HG02852 (cell line): ENCODE results near the gene IL17RD.

Experiments used
- ATAC-seq: cut with Tn5 transposase; IDR thresholded peaks from one replicate; pipeline ENCODE4 v1.9.1; 2021; ENCODE audit warnings: mild to moderate bottlenecking, moderate library complexity; ENCODE audit not compliant: unreplicated experiment

The IL17RD gene

DNA sequence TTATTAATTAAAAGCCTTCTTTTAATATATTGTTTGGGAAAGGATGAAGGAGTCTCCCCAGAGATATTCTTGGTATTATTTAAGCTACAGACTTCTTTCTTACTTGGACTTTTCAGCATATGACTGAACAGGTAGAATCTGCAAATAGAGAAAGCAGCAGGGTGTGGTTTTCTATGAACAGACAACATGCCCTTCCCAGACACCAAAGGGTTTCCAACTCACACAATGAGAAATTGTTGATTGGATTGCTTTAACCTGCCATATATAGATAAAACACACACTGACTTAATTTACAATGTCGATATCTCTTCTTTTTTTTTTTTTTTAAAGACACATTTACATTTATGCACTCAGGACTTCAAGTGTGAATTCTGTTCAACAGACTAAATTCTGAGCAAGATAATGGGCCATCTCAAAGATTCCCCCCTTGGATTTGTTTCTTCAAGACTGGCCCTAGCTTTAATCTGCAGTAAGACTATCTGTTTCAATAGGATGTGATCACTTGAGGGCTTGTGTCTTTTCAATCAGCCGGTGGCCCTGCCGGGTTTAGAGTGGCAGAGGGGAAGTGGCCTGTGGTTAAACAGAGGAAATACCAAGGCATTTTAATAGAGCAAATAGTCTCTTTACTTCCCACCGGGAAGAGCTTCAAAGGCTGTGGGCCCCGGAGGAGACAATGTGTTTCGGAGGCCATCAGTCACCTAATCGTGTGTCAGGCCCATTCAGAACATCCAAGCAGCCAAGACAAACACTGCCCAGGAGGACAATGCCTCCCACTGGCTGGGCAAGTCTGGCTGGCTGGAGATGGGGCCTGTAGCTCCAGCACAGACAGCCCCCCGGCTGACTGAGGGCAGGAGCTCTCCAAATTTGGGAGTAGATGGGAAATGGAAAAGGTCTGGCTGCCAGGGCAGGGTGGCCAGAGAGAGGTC lies 6.1 kb downstream of the IL17RD start:
- no peak for ATAC-seq

DNA sequence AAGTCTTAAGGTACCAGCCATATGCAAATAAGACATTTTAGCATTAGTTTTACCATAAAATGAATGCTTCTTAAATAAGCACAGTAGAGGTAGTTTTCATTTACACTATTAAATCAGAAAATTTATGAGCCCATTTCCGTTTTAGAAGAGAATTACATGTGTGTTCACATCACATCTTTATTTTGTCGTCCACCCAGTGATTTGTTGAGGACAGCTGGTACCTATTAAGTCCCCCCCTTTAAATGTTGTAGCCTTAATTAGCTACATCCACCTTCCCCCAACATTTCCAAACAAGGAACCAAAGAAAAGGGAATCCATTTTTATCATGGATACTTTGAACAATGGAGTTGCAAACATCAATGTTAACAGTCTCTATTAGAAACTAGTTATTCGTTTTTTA lies 6.8 kb downstream of the IL17RD start:
- no peak for ATAC-seq

DNA sequence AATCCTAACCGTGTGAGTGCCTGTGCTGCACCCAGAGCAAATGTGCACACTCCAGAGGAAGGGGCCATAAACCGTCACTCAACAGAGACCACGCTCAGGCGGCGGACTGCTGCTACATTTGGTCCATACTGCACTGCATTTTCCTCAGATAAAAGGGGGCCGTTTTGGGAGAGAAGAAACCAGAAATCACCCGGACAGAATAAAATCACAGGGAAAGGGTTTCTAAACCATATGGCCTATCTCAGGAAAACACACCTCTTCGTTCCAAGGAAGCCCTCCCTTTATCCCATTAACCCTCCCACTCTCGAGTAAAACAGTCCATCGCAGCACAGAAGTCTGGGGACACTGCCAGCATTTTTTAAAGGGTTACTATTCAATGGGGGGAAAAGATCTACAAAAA lies 7.6 kb downstream of the IL17RD start:
- ATAC-seq: no peak

DNA sequence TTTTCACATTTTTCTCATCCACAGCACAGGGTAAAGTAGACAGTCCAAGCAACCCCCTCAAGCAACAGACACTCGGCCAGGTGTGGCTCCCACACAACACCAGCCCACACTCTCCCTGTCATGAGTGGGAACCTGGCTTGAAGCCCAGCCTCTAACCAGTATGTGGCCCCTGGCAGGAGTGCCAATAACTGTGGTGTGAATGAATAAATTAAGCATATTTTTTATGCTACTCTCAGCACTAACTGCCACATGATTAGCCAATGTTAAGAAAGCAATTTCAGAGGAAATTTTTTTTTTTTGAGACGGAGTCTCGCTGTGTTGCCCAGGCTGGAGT lies 9.9 kb downstream of the IL17RD start:
- ATAC-seq: no peak

DNA sequence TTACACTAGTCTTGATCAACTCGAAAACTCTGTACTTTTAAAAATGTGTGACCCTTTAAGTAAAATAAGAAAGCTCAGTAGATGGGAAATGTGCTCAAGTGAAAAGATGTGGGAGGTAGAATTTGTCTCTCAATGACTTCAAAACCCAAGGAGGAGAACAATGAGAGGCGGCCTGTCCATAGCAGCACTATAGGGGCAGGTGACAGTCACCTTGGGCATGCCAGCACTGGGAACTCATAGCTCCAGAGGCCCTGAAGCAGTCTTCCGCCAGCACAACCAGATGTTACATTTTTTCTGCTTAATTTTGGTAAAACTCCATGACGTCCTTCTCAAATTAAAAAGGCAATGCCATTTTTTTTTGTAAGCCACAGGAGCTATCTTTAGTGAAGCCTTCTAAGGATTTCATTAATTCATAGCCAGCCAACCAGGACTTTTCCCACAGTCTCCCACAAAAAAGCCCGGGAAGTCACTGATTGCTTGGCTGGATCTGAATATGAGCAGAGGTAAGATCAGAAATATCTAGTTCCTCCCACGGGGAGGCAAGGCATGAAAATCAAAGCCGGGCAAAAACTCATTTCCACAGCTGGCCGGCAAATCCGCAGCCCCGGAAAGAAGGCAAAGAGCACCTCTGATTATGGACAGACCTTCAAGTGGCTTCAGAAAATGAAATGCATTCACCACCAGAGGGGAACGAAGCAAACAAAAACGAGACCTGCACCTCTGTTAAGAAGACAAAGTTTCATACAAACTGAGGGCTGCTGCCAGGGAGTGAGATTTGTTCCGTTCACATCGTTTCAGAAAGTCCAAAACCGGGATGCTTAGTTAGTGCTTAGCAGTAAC lies 10.5 kb downstream of the IL17RD start:
- no peak for ATAC-seq

DNA sequence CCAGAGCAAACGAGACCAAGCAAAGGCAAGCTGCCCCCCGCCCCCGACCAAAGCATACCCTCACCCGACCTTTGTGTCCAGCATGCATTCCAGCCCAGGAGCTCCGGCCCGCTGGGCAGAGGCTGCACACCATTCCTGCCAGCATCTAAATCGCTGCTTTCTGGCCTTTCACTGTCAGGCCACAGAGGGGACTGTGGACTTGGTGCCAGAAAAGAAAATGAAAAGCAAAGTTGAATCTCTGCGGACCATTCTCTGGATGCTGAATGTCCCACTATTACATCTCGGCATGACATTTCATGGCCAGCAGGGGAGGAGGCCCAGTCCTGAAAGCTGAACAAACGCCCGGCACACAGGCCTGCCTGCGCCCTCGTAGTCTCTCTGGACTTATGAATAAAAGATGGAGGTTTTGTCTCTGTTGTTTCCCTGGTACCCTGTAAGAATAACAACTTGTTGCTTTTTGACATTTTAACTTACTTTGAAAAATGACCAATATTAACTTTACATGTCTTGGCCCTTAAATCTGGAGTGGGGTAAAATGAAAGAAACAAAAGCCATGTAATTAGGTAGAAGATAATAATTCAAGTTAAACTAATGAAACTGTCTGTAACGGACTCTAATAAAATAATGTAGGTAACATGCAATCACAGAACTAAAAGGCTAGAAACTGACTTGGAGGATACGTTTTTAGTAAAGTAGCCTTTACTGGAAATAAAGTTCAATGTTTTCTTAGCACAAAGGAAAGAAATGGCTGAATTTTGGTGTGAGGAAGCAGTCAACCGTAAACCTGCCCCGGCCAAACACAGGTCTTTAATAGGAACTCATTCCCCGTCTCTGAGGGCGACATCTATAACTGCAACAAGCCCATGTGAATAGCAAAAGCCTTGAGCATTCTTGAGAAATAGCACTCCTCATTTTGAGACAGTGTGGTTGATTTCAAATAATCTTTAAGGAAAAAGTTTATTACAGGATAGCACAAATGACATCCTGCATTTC lies 12.7 kb downstream of the IL17RD start:
- no peak for ATAC-seq

DNA sequence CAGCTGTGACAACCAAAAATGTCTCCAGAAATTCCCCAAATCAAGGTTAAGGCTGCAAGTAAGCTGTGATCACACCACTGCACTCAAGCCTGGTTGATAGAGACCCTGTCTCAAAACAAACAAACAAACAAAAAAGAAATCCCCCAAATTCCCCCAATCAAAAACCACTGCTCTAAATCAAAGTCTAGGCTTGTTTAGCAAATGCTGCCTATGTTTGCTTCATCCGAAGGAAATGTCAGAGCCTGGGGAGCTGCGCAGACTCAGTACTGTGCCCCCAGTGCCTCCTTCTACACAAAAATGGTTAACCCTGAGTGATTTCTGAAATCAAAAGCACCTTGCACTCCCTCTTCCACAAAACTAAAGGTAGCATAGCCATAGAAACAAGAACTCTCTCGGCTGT lies 13.4 kb downstream of the IL17RD start:
- ATAC-seq: no peak

DNA sequence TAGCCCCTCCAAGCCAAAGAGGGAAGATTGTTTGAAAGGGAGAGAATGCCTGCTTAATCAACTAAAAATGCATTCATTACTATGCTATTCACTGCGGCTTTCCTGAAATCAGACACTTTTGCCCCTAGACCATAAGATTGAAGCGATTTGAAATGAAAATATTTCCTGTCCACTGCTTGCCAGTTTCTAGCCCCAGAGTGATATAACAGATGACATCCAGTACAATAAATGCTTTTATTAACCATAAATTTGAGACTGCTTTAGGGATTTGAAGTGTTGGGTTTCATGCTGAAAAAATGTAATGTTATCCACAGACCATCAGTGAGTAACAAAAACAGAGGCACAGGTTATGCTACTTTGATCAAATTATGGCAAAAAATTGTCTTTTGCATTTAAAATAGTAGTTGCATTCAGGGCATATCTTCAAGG lies 14.1 kb downstream of the IL17RD start:
- no peak for ATAC-seq

DNA sequence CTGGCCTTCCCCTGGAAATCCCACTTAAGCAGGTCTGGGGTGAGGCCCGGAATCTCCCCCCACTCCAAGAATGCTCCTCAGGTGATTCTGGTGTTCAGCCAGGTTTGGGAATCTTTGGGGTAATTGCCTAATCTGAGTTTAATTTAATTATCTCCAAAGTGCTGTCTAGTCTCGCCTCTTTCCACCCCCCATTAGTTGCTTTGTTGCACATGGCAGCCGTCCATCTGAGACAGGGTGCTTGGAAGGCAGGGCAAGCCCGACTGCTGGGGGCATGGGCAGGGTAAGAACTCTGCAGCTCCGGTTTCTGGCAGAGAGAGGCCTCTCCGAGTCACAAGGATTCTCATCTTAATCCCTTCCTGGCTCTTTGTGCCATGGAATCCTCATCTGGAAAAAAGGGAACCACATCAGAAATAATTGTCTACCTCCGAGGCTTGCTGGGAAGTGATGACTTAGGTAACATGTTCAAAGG lies 15.0 kb downstream of the IL17RD start:
- no peak for ATAC-seq

DNA sequence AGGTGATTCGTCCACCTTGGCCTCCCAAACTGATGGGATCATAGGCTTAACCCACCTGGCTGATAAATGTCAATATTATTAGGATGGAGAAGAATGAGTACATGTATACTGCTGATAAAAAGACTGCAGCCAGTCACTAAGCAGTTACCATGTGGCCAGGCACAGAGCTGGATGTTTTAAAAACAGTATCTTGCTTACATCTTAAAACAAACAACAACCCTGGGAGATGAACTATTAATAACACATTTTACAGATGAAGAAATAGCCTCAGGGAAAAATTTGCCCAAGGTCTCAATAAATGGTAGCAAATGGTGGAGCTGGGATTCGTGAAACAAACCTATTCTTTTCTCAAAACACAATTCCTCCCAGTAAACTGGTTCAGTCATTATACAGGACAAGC lies 18.1 kb downstream of the IL17RD start:
- ATAC-seq: no peak

DNA sequence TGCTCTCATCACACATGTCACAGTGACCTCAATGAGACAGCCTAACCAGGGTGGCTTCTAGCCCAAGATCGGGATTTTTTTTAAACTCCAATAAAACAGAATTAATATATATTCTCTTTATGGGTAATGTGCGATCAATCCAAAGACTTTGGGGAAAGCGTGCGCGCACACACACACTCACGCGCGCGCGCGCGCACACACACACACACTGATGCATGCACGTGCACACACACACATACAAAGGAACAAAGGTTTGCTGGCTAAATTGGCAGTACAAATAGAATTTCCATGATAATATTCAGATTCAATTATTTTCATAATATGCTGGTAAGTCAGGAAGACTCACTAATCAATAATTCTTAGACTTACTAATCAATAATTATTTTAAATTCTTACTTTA lies 19.3 kb downstream of the IL17RD start:
- no peak for ATAC-seq

DNA sequence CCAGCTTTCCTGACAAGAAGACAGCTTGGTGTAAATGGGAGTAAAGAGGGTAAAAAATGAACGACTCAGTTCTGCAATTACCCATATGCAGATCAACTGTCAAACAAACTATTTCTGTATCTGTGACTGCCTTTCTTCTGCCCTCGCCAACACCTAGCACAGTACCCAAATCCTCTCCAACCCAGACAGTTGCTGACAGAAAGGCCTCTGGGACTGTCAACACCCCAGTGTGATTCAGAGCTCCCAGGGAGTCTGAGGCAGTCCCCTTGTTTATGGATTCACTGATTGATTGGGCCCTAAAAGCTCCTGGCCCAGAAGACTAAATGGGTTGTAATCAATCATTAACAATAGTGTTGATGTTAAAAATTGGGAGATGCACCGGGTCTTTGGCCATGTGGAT lies 20.2 kb downstream of the IL17RD start:
- no peak for ATAC-seq

DNA sequence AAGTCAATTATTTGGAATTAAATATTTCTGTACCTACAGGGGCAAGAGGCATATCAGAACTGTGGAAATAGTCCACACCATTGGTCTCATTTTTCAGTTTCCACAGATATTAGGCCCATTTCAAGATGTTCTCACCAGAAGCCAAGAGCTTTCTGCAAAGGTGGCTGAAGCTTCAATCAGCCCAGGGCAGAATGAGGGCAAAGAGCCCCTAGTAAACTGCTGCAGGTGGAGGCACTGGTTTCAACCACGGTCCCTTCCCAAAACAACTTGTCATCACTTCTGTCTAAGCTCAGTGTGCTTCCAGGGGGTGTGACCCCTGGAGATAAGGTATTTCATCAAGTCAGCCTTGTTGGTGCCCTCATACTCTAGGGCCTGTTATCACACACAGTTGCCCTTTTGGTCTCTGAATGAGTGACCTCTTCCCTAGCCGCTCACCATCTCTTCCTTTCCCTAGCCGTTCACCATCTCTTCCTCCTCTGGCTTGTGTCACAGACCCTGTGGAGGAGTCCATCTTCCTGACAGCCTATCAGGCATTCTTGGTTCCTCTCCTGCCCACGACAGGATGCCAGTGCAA lies 21.2 kb downstream of the IL17RD start:
- no peak for ATAC-seq

DNA sequence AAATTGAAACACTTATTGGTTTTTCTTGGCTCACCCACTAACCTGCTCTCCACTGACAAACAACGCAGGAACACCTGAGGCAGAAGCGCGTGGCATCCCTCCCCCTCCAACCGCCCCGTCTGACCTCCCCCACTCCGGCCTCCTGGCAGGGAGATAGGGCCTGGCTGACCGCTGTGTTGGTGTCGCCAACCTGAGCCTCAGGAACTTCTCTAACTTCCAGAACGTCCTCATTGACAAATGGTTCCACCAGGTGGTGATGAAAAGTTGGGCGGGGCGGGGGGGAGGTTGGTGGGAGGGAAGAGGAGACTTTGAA lies 22.8 kb downstream of the IL17RD start:
- no peak for ATAC-seq

DNA sequence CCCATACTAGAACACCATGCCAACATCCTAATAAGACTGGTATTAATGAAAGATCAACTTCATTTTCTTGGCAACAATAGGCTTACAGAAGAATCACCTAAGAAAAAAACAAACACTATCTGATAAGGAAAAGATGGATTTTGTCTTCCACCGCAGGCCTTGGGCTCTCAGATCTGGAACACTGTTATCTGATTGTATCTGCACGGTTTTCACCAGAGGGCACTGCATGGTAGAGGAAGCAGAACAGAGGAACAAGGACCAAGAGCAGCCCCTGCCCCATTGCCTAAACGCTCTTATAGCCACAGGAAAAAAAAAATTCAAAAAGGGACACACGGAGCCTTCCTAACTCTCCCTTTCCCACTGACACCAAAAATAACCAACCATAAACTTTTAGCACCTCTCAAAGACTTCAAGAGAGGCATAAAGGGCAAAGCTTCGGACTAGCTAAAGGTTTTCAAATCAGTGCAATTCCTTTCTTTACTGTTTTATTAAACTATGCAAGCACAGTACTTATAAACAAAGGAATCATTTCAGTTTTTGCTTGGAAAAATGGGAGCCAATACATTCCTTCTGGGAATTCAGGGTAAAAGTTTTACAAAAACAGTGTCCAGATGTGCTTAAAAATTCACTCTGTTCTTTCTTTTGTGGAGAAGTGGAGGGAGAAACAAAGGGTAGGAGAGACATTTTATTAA lies 23.3 kb downstream of the IL17RD start:
- no peak for ATAC-seq

DNA sequence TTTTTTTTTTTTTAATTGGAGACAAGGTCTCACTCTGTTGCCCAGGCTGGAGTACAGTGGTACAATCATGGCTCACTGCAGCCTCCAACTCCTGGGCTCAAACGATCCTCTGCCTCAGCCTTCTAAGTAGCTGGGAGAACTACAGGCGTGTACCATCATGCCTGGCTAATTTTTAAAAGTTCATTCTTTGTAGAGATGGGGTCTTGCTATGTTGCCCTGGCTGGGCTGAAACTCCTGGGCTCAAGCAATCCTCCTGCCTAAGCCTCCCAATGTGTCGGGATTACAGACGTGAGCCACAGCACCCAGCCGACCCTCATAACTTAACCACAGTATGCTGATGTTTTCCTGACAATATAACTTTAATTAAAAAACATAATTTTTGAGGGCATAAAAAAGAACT lies 24.3 kb downstream of the IL17RD start:
- ATAC-seq: no peak

DNA sequence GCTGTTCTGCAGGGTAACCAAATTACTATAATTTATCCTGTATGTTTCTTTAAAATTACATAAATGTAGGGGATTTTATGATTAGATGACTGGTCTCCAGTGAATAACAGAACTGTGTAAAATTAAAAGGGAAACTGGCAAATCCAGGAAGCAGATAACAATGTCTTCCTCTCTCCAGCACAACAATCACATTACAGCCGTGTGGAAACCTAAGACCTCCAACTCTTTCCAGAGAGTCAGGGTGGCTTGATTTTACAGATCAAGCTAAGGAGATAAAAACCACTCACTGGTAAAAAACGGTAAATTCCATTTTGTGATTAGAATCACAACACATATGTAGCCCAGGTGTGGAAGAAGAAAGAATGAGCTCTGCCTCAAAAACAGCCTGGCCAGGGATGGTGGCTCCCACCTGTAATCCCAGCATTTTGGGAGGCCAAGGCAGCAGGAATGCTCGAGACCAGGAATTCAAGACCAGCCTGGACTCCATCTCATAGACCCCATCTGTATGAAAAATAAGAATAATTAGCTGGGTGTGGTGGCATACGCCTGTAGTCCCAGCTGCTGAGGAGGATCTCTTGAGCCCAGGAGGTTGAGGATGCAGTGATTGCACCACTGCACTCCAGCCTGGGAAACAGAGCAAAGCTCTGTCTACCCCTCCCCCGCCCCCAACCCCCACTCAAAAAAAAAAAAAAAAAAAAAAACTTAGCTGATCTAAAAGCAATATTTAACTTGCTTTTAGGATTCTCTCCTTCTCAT lies 29.0 kb downstream of the IL17RD start:
- ATAC-seq: no peak

DNA sequence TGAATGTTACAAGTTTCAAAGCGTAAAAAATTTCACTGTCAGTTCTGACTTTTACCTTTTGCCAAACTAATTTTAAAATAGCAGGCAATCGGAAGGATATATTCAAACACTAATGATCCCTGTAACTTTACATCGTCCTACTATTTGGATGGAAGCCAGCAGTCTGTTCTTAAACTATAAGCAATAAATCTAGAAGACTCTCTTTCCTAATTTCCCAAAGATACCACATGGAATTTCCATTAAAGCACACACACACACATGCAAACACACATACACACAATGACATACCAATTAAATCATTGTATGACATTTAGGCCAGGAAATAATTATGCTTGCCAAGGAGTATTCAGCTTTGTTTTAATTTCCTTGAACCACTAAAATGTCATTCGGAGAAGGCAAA lies 32.0 kb downstream of the IL17RD start:
- ATAC-seq: no peak

DNA sequence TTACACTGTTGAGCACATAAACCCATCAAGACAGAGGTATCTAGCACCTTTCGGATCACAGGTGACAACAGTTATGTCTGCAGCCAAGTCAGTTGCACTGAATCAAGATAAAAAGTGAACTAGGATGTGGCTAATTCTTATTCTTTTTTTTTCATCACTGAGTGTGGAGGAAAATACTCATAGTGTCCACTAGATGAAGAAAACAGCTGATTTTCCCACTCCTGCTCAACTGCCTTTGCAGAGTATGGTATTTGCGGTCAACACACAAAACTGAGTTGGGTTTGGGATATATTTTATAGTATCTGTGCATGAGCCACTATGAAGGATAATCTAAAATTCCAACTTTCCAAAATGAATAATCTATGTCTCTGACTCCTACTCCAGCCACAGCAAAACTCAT lies 32.5 kb downstream of the IL17RD start:
- no peak for ATAC-seq
